SK-N-MC (cell line): Measurements from ENCODE around the gene B4GALT2.

Experiments used
- EZH2 ChIP-seq: fragments of 200-600 bp; sonication (generic); IDR thresholded peaks from one replicate; pipeline ENCODE4 v1.6.1; 2017; ENCODE audit warnings: antibody characterized with exemption
- FOXP2 ChIP-seq: optimal IDR thresholded peaks from 2 replicates; pipeline ENCODE3; 2011; ENCODE audit warnings: mild to moderate bottlenecking, moderate library complexity; ENCODE audit not compliant: insufficient read depth; ENCODE audit errors: extremely low read length, control extremely low read depth
- POLR2AphosphoS5 ChIP-seq: IDR thresholded peaks from 2 replicates; pipeline ENCODE4 v1.6.1; 2012; ENCODE audit warnings: mild to moderate bottlenecking, low read depth, low read length, borderline replicate concordance

- no peak for TF ChIP-seq EZH2
- TF ChIP-seq POLR2AphosphoS5, result no peak
- no peak for TF ChIP-seq FOXP2
Measured at GRCh38 chr1:44034423-44034822, 55.4 kb downstream of the B4GALT2 start.
